ENCODE results near the gene KARS1. TPM values are rescaled to one million over a fixed set of nuclear protein-coding genes. Genes with fewer than 3 reads are reported as not detected.

KARS1 gene
- total RNA-seq, 1 donor from 2014 or later, result 157 TPM

DNA sequence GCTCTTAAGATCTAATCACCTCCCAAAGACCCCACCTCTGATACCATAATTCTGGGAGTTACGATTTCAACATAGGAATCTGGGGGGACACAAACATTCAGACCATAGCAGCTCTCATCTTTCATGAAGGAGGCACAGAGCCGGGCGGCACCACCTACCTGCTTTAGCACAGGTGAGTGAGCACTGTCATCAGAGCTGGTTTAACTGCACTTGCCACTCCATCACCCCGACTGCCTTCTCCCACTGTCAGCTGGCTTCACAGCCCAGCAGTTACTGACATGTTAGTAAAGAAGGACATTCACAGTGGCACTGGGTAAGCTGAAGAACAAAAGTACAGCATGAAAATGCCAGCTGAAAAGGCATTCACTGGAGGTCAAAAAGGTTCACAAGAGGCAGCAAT, 58.7 kb downstream of the KARS1 start:
- no peak for DNase-seq (ENCODE audit: extremely low read depth, low read depth, low spot score)

GRCh38 chr16:75584108-75584507, 63.4 kb downstream of the KARS1 start:
- no peak for DNase-seq (ENCODE audit: extremely low read depth, low read depth, low spot score)

DNA sequence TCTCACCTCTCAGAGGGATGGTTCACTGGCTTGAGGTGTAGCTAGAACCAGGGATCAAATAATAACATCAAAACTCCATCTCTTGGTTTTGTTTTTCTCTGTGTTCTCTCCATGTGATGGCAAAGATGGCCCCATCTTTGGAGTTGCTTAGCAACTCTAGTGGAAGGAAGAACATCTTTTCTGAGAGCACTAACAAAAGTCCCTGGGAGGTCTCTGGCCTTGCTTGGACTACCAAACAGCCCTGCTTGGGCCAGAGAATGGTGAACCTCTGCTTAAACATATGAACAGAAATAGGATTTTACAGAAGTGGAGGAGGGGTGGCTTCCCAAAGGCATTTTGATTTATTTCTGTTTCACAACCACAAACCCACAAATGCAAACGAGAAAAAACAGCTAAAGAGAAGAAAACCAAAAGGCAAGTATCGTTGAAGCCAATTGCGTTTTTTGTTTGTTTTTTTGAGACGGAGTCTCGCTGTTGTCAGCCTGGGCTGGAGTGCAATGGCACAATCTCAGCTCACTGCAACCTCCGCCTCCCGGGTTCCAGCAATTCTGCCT, 68.1 kb downstream of the KARS1 start:
- no peak for DNase-seq (ENCODE audit: extremely low read depth, low read depth, low spot score)

- no peak for DNase-seq (ENCODE audit: extremely low read depth, low read depth, low spot score)
Measured at GRCh38 chr16:75578725-75579124, 68.7 kb downstream of the KARS1 start.

GRCh38 chr16:75578212-75578611, 69.3 kb downstream of the KARS1 start:
- no peak for DNase-seq (ENCODE audit: extremely low read depth, low read depth, low spot score)

Other genes starting within 250 kb of the KARS1 start
- gene CFDP1, start 214.2 kb downstream of the KARS1 start, total RNA-seq, result 69.7 and 74.8 TPM in 2 replicates
- 10.1 and 22.6 TPM in 2 replicates for gene TMEM170A, start 183.0 kb downstream of the KARS1 start, total RNA-seq
- 0.34 and 1.5 TPM in 2 replicates for gene CHST6, start 152.2 kb downstream of the KARS1 start, total RNA-seq
- 0.12 TPM in 1 of 2 replicates, not detected in the other for gene CHST5, start 111.6 kb downstream of the KARS1 start, total RNA-seq
- gene TMEM231, start 91.4 kb downstream of the KARS1 start, total RNA-seq, result 5.6 and 14.3 TPM in 2 replicates
- 57.9 and 118 TPM in 2 replicates for gene GABARAPL2, start 81.3 kb downstream of the KARS1 start, total RNA-seq
- 42.5 and 120 TPM in 2 replicates for gene ADAT1, start 24.4 kb downstream of the KARS1 start, total RNA-seq
- 46.3 and 69.3 TPM in 2 replicates for gene TERF2IP, start 108 bp upstream of the KARS1 start, total RNA-seq
- not detected in 2 replicates for gene CPHXL2, start 29.3 kb upstream of the KARS1 start, total RNA-seq
- not detected in 2 replicates for gene DUXB, start 53.8 kb upstream of the KARS1 start, total RNA-seq
- not detected in 2 replicates for gene CPHXL, start 78.8 kb upstream of the KARS1 start, total RNA-seq